NOMO-1 (cell line): ENCODE data around the gene HHAT.
"Not testable (repeated sequence)": the region's sequence is repeated elsewhere in the genome, so short reads cannot be mapped to it uniquely, and the experiment has no call there.

ENCODE experiments used
- DNase-seq, 2 experiments: peaks; one replicate each; lab custom pipeline; 2025; ENCODE audit not compliant: unreplicated experiment in 2 of 2; lab: John Stamatoyannopoulos, UW

Gene HHAT

DNA sequence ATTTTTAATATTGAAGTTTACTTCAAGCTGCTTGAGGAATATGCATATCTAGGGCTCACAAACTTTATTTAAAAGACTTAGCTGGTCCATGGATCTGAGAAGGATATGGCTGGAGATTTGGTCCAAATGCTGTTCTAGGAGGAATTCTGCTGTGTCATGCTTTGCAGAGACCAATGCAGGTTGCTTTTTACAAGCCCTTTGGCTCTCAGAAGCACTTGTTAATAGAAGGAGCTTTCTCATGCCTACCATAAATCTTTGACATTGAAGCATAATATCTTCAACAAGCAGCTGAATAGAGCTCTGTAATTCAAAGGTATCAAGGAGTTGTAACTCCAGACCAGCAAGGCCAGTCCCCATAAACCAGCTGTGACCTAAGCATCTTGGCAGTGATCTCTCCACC, 299.1 kb downstream of the HHAT start:
- no peak for DNase-seq

DNA sequence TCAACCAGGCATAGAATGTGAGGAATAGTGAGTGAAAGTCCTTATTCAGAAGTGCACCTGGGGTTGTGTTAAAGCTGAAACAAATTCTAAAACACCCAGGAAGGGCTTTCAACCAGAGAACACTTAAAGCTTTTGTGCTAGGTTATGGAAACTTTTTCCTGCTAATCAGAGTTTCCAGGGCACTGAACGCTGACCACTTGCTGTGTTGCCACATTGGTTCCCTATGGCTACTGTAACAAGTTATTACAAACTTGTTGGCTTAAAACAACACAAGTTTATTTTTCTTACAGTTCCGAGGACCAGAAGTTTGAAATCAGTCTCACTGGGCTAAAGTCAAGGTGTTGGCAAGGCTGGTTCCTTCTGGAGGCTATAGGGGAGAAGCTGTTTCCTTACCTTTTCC, 300.6 kb downstream of the HHAT start:
- DNase-seq = no peak

DNA sequence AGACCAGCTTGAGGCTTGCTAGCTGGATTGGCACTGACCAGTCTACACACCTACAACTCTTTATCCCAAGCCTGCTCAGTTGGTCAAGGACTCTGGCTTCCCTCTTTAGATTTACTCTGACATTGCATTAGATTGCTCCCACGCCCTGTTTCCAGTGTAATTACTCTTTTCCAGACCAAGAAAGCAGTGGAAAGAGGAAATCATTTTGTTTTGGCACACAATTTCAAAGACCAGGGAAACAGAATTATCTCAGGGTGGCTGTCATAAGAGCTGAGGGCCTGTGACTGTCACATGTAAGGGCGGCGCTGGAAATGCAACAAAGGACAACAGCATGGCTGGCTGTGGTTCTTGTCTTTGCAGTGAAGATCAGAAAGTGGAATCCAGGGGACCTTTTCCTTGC, 302.7 kb downstream of the HHAT start:
- no peak for DNase-seq

DNA sequence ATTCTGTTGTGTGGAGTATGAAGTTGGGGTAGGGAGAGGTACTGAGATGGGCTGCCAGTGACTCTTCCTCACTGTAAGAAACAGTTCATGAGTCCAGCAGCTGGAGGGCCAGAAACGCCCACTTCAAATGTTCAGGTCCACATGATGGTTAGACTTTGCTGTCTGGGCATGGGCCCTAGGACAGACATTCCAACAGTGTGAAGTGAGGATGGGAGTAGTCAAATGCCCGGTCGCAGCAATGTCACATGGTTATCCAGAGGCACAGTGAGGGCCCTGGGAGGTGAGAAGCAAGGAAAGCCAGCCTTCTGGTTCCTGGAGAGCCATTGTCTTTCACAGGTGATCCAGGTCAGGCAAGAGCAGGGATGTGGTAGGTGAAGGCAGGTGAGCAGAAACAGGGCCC, 304.4 kb downstream of the HHAT start:
- no peak for DNase-seq

DNA sequence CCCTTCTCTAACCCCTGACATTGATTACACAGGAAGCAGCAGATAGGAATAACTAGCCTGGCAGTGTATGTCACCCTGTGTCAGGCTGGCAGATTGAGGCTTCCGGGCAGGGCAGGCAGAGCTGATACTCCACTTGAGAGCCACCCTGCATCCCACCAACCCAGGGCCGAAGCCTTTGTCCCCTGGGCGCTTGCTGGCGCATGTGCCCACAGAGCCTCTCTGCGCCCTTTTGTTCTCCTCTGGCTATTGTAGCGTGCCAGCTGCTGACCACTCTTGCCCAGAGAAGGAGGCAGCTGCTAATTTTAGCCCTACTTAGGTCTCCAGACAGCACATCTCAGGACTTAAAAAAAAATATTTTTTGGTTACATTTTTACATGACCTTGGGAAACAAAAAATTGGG, 304.9 kb downstream of the HHAT start:
- no peak for DNase-seq

DNA sequence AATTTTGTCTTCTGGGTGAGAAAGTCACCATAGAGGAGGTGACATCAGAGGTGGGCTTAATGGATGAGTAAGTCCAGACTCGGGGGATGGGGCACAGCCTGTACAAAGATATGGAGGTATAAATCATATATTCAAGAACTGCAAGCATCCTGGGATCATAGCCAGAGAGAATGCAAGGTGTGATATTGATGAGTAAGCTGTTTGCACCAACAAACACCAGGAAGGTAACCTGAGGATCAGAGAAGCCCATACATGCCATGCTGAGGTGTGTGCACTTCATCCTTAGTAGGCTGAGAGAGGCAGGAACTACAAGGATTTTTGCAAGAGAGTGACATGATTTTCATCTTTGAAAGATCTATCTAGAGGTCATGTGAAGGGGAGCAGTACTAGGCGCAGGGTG, 306.4 kb downstream of the HHAT start:
- no peak for DNase-seq

DNA sequence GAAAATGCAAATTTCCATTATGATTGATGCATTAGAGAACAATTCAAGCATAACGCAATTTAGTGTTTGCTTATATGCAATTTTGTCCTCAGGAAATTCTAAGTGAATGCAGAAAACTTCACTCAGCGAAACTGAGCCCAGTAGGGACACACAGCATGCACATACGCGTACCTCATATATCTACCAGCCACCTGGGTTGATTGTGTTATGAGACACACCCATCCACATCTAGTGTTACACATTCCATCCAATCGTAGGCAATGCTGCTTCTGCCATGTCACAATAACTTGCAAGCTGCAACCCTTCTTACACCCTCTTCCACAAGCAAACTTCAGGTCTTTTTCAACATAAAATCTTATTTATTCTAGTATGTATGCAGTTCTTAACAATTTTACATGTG, 312.9 kb downstream of the HHAT start:
- no peak for DNase-seq

DNA sequence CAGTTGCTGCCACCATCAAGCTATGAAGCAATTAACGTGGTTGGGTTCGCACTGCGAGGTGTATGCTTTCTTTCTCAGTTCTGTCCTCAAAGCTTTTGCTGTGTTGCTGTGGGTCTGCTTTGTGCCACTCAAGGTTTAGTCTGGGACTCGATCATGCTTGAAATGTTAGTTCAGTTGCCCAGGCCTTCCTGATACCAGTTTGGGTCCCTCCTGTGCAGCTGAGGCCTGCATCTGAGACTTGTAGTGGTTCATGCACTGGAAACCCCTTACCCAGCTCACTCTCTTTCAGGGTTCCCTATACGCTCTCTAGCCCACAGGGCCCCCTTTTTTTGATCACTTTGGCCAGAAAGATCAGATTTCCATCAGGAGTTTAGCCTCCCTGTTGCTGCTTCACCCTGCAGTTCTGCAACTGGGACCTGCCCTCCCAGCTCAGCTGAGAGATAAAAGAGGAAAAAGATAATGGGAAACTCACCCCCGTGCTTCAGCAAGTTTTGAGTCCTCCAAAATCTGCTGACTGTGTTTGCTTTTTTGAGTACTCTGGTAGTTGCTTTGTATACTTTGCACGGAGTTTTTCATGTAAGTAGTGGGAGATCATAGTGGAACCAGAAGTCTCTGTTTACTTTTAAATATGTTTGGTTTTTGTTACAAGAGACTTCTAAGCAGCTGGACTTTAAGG, 317.0 kb downstream of the HHAT start:
- no peak for DNase-seq

DNA sequence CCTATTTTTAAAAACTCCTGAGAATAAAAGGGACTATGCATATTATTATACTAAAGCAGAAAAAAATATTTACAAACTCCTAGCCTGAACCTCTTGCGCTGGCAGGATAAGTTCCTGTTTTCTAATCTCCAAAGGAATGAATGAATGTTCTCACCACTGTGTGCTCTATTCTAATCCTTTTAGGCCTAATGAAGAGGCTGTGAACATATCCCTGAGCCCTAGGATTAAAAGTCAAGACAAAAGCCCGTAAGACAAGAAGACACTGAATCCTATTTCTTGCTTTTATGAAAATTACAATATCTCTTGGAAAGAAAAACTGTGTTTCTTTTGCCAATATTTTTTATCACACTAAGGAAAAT, 317.5 kb downstream of the HHAT start:
- no peak for DNase-seq

DNA sequence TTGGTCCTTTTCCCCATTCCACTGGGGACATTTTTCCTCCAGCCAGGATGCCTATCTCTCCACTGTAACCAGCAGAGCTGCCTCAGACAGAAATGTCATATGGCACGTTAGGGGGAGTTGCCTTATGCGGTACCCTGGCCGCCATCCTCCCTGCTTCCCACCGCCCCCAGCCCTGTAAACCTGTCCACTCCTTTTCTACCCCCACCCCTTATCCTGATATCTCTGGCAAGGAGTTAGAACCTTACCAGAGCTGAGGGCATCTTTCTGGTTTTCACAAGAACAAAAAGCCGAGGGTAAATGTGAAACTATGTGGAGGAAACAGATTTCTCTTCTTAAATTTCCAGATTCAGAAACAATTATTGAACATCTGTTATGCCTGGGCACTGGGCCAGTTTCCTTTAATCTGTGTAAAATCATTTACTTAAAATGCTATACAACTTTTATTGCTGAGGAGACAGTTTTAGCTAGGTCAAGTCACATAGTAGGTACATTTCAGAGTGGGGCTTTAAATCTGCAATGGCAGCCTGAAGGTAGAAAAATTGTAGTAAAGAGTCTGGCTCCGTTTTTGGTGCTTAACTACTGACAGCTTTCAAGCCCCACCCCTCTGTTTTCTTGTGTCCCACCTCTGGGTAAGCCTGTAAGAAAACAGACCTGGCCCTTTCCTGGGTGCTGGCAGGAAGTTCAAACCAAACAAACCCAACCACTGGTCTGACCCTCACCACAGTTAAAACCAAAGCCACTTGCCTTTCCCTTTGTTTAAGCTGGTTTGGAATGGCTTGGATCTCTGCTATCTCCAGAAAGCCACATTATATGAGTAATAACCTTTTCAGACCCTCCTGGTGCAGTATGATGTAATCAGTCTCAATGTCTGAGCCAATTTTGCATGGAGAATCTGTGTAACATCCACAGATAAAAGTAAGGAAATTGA, 319.0 kb downstream of the HHAT start:
- no peak for DNase-seq

DNA sequence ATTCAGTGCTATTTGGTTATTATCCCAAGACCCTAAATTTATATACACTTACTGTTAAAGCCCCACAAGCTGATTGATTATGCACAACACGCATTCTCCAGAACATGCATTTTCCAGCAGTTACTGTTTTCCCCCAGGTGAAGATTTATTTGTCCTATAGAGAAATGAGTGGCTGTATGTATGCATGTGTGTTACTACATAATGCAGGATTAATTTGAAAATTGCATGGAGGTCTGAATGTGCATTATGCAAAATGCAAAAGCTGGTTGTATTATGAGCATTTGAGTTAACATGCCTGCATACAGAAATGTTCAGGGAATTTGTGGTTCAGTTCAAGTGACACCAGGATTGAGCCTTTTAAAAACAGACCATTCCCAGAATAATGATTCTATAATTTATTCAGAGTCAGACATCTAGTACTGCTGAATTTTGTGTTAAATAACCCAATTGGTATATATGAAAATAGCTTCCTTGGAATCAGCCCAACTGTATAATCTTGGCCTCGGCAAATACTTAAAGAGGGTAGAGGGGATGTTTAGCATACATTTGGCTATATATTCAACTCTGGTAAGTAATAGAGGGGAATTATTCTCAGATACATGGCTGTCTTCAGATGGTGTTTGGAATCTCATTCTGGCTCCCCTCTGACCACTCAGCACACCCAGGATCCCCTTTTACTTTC, 320.0 kb downstream of the HHAT start:
- DNase-seq = no peak

DNA sequence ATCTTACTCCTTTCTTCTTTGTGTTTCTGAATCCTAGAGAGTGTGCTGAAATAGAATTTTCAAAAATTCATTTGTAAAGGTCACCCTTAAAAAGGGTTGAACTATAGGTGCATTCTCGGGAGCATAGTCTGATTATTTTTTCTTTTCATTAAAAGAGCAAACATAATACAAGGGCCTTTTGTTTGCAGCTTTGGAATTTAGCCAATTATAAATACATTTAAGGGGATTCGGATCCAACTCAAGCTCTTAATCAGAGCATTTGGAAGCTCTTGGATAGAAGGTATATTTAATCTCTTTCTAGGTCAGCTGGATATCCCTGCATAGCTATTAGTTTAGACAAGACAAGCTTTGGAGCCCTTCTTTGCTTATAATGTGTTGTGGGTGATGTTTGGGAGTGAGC, 321.7 kb downstream of the HHAT start:
- DNase-seq = no peak

DNA sequence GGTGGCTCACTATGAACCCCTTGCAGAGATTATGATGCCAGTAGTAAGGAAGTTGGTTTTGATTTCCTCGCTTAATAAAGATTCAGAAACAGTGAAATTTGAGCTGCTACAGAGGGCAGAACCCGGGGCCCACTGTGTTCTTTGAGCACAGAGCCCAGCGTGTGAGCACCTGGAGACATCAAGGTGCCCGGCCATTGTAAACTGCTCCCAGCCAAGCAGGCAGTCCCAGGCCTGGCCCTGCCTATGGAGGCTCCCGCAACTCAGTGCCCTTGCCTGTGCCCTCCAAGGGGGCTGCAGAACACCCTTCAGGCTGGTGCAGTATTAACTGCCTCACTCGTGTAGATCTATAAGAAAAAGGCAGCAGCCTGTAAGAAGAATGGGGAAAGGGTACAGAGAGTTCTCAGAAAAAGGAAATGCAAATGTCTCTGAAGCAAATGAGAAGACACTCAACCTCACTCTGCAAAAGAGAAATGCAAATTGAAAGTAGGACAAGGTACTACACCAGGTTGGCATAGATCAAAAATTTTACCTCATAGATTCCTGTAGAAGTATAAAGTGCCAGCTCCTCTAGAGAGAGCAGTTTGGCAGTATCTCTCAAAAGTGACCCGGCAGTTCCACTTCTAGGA, 323.7 kb downstream of the HHAT start:
- no peak for DNase-seq

DNA sequence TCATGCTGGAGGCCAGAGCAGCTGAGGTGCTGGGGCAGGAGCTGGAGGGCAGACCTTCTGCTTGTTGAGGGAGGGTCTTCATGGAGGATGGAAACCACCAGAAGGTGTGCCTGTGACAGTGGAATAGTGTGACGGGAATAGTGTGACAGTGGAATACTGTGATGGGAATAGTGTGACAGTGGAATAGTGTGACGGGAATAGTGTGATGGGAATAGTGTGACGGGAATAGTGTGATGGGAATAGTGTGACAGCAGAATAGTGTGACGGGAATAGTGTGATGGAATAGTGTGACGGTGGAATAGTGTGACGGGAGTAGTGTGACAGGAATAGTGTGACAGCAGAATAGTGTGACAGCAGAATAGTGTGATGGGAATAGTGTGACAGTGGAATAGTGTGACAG, 325.1 kb downstream of the HHAT start:
- DNase-seq = no peak

DNA sequence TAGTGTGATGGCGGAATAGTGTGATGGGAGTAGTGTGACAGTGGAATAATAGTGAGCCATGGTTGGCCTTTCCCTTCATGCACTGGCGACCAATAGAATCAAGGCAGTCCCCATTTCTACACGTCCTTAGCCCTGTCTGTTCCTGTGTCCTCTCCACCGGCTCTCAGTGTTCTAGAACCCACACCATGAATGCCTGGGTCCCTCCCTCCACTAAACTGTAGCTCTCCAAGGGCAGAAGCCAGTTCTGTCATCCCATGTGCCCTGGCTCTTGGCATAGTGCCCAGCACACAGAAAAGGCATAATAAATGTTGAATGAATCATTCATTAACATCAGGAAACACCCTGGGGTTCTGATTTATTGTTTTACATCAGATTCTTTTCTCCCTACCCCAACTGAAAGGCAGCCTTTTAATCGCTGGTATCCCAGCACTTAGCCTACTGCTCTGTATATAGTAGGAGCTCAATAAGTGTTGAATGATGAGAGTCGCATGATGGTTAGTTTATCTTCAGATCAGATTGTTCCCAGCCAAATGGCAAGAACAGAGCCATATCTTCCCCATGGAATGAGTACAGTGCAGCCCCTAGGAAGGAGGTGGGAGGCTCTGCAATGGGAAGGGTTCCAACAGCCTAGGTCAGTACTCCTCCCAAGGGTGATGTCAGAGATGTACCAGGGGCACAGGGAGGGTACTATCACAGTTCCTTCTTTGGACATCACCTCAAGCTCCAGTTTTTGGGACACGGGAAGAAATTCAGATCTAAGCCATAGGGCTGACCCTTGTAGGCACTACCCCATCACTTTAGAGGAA, 325.7 kb downstream of the HHAT start:
- DNase-seq = no peak

DNA sequence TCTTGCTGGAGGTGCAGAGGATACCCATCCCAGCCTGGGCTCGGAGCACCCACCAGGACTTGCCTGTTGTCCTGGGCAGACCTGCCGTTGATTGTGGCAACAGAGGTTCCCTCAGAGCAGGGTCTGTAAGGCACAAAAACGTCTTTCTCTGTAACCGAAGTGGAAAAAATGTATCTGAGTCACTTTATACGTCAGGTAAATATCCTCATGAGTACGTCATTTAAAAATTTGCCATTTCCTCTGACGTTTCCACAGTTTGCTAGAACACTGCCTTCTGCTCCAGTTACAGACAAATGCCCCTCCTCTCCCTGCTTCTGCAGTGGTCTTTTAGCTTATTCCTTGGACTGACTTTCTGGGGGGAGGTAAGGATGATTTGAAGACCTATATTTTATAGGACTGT, 326.8 kb downstream of the HHAT start:
- no peak for DNase-seq

DNA sequence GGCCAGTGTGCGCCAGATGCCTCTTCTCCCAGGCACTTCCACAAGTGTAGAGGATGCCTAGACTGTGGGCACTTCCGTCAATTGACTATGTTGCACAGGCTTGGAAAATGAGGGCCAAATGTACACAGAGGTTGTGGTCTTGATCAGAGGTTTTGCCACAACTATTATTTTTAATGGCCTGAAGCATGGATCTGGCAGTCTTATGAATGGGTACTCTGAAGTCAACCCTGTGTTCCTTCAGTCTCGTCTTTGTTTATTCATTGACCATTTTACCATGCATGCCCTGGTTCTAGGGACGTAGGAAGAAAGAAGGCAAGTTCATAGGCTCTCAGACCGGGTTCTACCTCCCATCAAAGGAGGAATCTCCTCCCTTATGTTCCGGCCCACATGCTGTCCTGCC, 329.1 kb downstream of the HHAT start:
- DNase-seq = no peak

DNA sequence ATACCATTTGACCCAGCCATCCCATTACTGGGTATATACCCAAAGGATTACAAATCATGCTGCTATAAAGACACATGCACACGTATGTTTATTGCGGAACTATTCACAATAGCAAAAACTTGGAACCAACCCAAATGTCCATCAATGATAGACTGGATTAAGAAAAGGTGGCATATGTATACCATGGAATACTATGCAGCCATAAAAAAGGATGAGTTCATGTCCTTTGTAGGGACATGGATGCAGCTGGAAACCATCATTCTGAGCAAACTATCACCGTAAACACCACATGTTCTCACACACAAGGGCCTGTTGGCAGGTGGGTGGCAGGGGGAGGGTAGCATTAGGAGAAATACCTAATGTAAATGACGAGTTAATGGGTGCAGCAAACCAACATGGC, 332.8 kb downstream of the HHAT start:
- DNase-seq = not testable (repeated sequence)

DNA sequence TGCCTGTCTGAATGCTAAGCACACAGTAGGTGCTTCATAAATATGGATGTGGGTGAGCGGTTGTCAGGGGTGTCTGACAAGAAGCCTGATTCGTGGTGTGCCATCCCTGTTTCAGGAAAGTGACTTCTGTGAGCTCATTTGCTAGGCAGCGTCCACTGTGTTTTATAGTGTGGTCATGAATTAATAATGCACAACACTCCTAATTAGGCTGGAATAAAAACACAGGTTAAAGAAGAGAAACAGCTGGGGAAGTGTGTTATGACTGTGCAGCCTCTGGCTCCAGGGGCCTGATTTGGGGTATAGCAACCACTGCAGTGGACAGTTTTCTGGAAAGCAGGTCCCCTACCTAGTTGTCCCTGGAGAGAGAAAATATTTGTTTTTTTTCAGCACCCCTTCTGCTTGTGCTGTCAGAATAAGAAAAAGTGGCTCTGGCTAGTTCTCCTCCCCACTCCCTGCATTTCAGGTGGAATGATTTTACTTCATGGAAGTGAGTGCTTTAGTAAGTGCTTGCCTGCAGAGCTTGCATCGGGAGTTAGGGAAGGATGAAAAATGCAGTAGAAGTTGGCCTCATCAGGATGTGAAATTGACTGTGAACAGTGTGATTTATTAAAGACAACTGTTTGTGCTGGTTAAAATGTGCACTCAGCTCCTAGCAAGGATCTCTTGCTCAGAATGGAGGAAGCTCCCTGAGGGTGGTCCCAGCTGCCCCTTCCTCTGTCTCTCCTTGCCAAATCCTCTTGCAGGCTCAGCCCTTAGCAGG, 333.8 kb downstream of the HHAT start:
- no peak for DNase-seq
